ENCODE measurements around the gene OTUD1.
A peak's percentile ranks its signal among the peaks of the same experiment; 100 is the strongest.
"Not testable (repeated sequence)": the region's sequence is repeated elsewhere in the genome, so short reads cannot be mapped to it uniquely, and the experiment has no call there.

OTUD1 gene, protein sequence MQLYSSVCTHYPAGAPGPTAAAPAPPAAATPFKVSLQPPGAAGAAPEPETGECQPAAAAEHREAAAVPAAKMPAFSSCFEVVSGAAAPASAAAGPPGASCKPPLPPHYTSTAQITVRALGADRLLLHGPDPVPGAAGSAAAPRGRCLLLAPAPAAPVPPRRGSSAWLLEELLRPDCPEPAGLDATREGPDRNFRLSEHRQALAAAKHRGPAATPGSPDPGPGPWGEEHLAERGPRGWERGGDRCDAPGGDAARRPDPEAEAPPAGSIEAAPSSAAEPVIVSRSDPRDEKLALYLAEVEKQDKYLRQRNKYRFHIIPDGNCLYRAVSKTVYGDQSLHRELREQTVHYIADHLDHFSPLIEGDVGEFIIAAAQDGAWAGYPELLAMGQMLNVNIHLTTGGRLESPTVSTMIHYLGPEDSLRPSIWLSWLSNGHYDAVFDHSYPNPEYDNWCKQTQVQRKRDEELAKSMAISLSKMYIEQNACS

GRCh38 chr10:23438547-23439451 lies at the start of gene OTUD1:
OTUD1 (plus strand) TSS chr10:23439075; CDS start chr10:23439458, 383 bp downstream.
- peak; percentile 97 for DNase-seq

DNA sequence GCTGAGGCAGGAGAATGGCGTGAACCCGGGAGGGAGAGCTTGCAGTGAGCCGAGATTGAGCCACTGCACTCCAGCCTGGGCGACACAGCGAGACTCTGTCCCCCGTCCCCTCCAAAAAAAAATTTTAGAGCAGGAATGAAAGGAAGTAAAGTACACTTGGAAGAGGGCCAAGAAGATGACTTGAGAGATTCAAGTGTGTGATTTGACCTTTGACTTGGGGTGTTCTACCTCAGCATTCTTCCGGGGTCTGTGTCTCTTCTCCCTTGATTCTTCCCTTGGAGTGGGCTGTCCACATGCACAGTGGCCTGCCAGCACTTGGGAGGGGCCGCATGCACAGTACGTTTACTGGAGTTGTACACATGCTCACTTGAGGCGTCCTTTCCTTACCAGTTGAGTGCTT lies 48.5 kb upstream of the OTUD1 start:
- DNase-seq, result not testable (repeated sequence)

DNA sequence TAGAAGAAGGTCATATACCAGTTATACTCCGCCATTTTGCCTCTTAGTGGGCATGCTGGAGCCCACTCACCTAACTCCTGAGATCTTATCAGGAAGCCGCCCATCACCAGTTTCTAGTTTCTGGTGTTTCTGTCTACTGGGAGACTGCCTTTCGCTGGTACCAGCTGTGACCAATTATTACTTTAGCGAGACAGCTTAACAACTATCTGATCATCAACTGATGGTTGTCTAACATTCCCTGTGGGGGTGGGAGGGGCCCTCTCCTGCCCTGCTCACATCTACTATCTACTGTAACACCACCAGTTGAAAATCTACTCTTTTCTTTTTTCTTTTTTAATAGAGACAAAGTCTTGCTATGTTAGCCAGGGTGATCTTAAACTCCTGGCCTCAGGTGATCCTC lies 48.1 kb upstream of the OTUD1 start:
- DNase-seq, result no peak

- DNase-seq, result no peak
Observed at GRCh38 chr10:23391821-23392220, 47.1 kb upstream of the OTUD1 start.

DNA sequence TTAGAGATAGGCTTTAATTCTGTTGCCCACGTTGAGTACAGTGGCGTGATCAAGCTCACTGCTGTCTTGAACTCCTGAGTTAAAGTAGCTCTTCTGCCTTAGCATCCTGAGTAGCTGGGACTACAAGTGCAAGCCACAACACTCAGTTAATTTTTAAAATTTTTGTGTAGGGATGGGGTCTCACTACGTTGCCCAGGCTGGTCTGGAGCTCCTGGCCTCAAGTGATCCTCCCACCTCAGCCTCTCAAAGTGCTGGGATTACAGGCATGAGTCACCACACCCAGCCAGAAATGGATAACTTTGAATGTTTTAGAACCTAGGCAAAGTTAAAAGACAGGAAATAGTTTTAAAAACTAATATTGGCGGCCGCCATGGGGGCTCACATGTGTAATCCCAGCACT lies 43.9 kb upstream of the OTUD1 start:
- no peak for DNase-seq

- no peak for DNase-seq
Observed at GRCh38 chr10:23396695-23397094, 42.2 kb upstream of the OTUD1 start.

DNA sequence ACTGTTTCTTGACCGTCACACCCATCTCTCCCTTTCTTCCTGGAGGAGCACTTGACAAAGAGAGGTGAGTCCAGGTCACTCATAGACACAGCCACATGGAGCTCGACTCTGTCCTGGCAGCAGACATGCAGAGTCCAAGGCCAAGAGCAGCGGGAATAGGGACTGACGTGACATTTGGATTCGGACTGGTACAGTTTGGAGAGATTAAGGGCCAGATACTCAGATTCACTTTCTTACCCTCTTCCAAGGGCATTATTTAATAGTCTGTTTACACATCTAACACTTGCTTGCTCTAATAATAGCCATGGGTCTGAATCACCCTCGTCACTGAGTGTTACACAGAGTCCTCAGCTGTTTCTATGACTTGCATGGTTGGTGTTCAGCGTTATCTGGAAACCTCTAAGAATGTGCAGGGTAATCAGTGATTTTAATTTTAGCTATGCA lies 39.2 kb upstream of the OTUD1 start:
- no peak for DNase-seq

DNA sequence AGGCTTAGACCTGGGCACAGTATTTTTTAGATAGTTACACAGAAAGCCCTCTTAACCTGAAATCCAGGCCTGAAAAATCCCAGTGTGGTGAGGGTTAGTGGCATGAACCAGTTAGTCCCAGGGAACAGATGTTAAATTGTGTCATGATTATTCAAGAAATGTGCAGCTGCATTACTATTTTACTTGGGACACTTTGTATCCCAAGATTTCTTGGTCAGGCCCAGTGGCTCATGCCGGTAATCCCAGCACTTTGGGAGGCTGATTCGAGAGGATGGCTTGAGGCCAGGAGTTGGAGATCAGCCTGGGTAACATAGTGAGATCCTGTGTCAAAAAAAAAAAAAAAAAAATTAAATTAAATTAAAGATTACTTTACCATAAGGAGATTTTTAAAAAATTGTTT lies 36.0 kb upstream of the OTUD1 start:
- DNase-seq, result no peak

DNA sequence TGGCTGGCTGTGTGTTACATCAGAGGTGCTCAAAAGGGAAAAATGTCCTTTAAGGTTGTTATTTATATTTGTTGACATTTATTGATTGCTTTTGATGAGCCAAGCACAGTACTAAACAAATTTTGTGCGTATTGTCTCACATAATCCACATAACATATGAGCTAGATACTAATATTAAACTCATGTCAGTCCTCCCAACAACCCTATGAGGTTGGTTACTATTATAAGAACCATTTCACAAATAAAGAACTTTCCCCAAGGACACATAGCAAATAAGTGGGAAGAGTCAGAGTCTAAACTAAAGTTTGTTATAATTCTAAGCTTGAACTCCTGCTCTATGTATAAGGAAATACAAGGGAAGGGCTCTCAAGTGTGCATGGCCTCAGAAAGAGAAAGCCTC lies 35.6 kb upstream of the OTUD1 start:
- no peak for DNase-seq

DNA sequence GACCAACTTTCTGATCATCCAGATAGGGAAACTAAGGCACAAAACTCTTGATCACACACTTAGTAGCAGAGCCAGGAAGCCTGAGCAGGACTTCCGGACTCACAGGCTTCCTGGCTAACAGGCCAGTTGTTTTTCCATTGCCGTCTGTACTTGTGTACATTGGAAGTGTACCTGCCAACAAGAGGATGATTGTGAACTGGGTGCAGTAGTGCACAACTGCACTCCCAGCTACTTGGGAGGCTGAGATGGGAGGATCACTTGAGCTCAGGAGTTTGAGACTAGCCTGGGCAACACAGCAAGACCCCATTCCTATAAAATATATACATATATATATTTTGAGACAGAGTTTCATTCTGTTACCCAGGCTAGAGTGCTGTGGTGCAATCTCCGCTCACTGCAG lies 35.2 kb upstream of the OTUD1 start:
- no peak for DNase-seq

DNA sequence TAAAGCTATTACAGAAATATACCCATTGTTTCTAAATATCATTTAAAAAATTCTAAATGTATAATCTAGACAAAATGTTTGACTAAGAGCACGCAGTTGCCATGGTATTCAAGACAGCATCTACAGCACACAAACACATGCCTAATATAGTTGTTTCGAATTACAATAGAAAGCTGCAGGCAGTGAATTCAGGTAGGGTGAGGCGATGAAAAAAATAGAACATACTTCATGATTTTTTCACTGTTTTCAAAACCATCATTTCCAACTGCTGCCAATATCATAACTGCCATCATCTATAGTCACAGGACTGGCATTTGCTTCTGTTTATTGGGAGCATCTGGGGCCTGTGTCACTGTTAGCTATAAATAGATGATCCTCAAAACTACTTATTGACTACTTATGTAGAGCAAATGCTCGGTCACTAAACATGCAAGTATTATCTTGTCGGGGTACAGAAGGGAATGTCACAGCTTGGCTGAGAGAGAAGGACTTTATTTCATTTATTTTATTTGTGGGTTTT lies 34.4 kb upstream of the OTUD1 start:
- no peak for DNase-seq

- no peak for DNase-seq
Observed at GRCh38 chr10:23405540-23405939, 33.3 kb upstream of the OTUD1 start.

- peak; percentile 19 for DNase-seq
Observed at GRCh38 chr10:23406409-23406808, 32.5 kb upstream of the OTUD1 start.

DNA sequence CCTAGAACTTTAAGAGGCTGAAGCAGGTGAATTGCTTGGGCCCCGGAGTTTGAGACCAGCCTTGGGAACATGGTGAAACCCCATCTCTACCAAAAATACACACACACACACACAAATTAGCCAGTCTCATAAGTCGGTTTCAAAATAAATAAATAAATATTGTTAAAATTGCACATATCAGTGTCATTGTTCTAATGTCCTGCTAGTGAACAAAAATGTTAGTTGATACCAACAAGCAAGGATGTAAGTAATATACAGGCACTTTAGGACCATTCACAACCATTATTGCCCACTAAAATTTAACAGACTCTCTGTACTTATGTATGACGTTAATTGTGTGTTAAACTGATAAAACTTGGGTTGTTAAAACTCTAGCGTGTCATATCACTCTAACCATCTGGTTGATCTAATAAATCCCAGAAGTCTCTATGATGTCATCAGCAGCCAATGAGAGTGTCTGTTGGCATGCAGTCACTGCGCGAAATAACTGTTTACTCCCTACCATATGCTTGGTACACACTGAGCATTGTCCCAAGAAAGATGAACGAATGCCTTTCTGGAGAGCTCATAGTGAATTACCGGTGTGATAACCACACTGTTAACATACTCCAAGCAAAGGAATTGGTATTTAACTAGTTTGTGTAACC lies 30.4 kb upstream of the OTUD1 start:
- no peak for DNase-seq

DNA sequence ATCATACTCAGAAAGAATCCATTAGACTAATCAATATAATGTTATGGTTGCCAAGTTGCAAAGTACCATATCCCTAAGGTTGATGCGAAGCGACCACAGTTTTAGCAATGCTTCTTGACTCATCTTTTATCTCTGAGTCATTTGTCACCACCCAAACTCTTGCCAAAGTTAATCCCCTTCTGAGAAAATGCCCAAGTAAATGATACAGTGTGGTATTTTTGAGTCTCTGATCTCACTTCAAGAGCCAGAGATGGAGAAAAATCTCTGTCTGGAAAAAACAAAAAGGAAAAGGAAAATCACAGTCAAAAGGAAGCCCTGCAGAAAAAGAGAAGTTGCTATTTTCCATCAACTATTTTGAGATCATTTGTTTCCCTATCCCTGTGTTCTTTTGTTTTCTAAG lies 26.7 kb upstream of the OTUD1 start:
- DNase-seq, result peak; percentile 97

- DNase-seq, result peak; percentile 95
Observed at GRCh38 chr10:23413629-23414089, 25.2 kb upstream of the OTUD1 start.

DNA sequence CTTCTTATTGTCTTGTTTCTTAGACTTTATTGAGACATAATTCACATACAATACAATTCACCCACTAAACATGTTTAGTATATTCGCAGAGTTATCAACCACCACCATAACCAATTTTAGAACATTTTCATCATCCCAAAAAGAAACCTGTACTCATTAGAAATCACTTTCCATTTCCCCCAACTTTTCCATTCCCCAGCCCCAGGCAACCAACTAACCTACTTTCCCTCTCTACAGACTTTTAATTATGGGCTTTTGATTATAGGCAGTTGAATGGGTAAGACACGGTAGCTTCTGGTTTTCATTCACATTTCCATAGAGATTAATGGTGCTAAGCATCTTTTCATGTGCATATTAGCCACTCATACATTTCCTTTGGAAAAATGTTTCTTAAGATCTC lies 24.2 kb upstream of the OTUD1 start:
- no peak for DNase-seq

GRCh38 chr10:23417254-23417653 lies 21.6 kb upstream of the OTUD1 start:
- DNase-seq, result no peak

DNA sequence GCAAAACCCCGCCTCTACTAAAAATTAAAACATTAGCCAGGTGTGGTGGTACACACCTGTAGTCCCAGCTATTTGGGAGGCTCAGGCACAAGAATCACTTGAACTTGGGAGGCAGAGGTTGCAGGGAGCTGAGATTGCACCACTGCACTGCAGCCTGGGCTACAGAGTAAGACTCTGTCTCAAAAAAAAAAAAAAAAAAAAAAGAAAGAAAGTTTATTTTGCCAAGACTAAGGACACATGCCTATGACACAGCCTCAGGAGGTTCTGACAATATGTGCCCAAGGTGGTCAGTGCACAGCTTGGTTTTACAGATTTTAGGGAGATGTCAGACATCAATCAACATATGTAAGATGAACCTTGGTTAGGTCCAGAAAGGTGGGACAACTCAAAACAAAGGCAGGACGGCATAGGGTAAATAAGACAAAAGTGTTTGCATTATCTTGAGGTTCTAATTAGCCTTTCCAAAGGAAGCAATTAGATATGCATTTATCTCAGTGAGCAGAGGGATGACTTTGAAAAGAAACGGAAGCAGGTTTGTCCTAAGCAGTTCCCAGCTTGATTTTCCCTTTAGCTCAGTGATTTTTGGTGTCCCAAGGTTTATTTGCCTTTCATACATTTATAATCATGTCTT lies 20.7 kb upstream of the OTUD1 start:
- no peak for DNase-seq

GRCh38 chr10:23419201-23419600 lies 19.7 kb upstream of the OTUD1 start:
- DNase-seq, result no peak

- no peak for DNase-seq
Observed at GRCh38 chr10:23419655-23420329, 19.1 kb upstream of the OTUD1 start.

DNA sequence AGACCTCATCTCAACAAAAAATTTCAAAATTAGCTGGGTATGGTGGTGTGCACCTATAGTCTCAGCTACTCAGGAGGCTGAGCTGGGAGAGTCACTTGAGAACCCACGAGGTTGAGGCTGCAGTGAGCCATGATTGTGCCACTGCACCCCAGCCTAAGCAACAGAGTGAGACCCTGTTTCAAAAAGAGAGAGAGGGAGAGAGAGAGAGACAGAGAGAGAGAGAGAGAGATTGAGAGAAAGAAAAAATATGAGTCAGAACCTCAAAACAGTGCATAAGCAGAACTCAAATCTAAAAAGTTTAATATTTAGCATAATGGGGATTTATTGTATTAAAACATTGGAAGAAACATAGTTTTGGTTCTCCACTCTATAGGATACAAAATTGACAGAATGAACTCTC lies 17.5 kb upstream of the OTUD1 start:
- no peak for DNase-seq

Measured in inflammatory macrophage treated with lipopolysaccharide for 4 hours (primary cell).